ENCODE results near the gene ME3. TPM values are rescaled to one million over a fixed set of nuclear protein-coding genes. Genes with fewer than 3 reads are reported as not detected.

The ME3 gene
- total and polyA plus RNA-seq, 2 donors (not counting 1 experiment from before 2014, with no cell fraction given): 1.3 TPM; not detected in 1

DNA sequence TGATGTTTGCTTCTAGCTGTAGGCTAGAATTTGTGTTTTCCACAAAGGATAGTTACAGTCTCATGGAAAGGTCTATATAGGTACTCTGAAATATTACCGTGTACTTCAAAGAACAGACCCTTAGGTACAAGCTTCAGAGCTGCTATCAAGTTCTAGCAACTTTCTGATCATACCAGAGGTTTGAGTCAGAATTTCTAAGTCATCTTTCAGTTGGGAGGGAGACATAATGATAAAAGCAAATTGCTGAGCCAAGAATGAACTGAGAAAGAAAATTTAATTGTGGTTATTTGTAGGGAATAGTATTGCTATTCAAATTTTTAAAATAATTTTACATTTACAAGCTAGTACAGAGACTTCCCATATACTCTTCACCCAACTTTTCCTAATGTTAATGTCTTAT, 19.9 kb upstream of the ME3 start:
- Histone ChIP-seq H3K4me3 (ENCODE audit: control extremely low read depth in 1 of 5, extremely low read depth in 1 of 5, insufficient read depth in 1 of 5, low read depth in 2 of 5, low read length in 4 of 5) (no peak overlapping the region), H4K20me1 (ENCODE audit: control insufficient read depth, insufficient read depth, low read length, poor library complexity, severe bottlenecking) (no peaks in the 10 kb centered on the region), H3K36me3 (replicated peaks in 1 of 2; ENCODE audit: control extremely low read depth in 1 of 2, control insufficient read depth in 1 of 2, extremely low read depth in 1 of 2, insufficient read depth in 2 of 2, low read length in 1 of 2) (no peaks in the 10 kb centered on the region), H2AFZ (ENCODE audit: insufficient read depth, low read depth, low read length, poor library complexity, severe bottlenecking) (no peak overlapping the region), H3K4me1 (ENCODE audit: control insufficient read depth in 2 of 2, insufficient read depth in 2 of 2, low read length in 2 of 2) (no peaks in the 10 kb centered on the region), H3K79me2 (ENCODE audit: control insufficient read depth, insufficient read depth, low read length) (no peaks in the 10 kb centered on the region), H3K4me2 (replicated peaks; ENCODE audit: low read depth, low read length, poor library complexity, severe bottlenecking) (no peak overlapping the region), H3K9me3 (ENCODE audit: control extremely low read depth in 1 of 3, control insufficient read depth in 2 of 3, insufficient read depth in 1 of 3, low read length in 2 of 3) (no peaks in the 10 kb centered on the region), H3K27me3 (replicated peaks in 1 of 4; ENCODE audit: control extremely low read depth in 1 of 4, control insufficient read depth in 3 of 4, insufficient read depth in 4 of 4, low read length in 3 of 4) (no peaks in the 10 kb centered on the region), H3K27ac (ENCODE audit: low read length in 2 of 2) (no peak overlapping the region), H3K9ac (ENCODE audit: low read length) (no peak overlapping the region)
- Mint-ChIP-seq H3K9me3 (ENCODE audit: insufficient read depth) (no peaks in the 10 kb centered on the region), H3K27ac (no peak overlapping the region), H3K4me3 (no peak overlapping the region), H3K27me3 (peaks cover 12% of the 10 kb centered on the region), H3K4me1 (no peaks in the 10 kb centered on the region)
- no peak for TF ChIP-seq EZH2 (IDR thresholded peaks at IDR 0.05; ENCODE audit: borderline replicate concordance, insufficient read depth, low read depth, low read length, poor library complexity, severe bottlenecking)
- TF ChIP-seq, protein P1, sequence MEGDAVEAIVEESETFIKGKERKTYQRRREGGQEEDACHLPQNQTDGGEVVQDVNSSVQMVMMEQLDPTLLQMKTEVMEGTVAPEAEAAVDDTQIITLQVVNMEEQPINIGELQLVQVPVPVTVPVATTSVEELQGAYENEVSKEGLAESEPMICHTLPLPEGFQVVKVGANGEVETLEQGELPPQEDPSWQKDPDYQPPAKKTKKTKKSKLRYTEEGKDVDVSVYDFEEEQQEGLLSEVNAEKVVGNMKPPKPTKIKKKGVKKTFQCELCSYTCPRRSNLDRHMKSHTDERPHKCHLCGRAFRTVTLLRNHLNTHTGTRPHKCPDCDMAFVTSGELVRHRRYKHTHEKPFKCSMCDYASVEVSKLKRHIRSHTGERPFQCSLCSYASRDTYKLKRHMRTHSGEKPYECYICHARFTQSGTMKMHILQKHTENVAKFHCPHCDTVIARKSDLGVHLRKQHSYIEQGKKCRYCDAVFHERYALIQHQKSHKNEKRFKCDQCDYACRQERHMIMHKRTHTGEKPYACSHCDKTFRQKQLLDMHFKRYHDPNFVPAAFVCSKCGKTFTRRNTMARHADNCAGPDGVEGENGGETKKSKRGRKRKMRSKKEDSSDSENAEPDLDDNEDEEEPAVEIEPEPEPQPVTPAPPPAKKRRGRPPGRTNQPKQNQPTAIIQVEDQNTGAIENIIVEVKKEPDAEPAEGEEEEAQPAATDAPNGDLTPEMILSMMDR (IDR thresholded peaks at IDR 0.05): no peak
- ATAC-seq (ENCODE audit: low read depth) (no peak), DNase-seq (no peak)
- ChIA-PET POLR2A (no interaction called here), CTCF (no interaction called here)
- intact Hi-C loops (cut with micrococcal nuclease): no loop called here
- WGBS (ENCODE audit: insufficient coverage): no CpG with 5 or more reads among the region's 1 CpG

DNA sequence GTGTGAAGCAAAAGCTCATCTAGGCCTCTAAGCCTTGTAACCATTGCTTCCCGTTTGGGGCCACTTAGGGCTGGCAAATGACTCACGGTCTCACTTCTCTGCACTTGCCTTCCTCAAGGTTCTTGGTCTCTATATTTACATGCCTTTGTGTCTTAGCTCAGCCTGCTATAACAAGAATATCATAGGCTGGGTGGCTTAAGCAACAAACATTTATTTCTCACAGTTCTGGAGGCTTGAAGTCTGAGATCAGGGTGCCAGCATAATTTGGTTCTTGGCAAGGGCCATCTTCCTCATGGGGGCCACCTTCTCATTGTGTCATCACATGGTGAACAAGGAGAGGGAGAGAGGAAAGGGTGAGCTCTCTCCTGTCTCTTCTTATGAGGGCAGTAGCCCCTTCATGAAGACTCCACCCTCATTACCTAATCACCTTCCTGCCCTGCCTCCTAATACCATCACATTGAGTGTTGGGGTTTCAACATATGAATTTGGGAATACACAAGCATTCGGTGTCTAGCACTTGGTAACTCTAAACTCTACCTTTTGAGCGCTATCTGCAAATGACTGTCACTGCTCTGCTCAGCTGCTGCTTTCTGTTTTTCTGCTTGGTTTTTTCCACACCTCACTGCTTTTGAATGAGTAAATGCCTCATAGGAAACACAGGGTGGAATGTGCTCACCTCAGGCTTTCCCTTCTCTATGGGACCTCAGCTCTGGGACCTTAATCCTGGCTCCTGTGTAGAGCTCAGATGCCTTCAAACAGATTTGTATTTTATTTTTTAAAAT, 16.2 kb upstream of the ME3 start:
- no peaks in the 10 kb centered on the region for H3K79me2 ChIP-seq (ENCODE audit: control insufficient read depth, insufficient read depth, low read length)
- H3K4me3 ChIP-seq (ENCODE audit: control extremely low read depth in 1 of 5, extremely low read depth in 1 of 5, insufficient read depth in 1 of 5, low read depth in 2 of 5, low read length in 4 of 5): no peak overlapping the region
- H4K20me1 ChIP-seq (ENCODE audit: control insufficient read depth, insufficient read depth, low read length, poor library complexity, severe bottlenecking): no peaks in the 10 kb centered on the region
- H3K9me3 ChIP-seq (ENCODE audit: control extremely low read depth in 1 of 3, control insufficient read depth in 2 of 3, insufficient read depth in 1 of 3, low read length in 2 of 3): no peaks in the 10 kb centered on the region
- no peak overlapping the region for H3K9ac ChIP-seq (ENCODE audit: low read length)
- H3K4me2 ChIP-seq (replicated peaks; ENCODE audit: low read depth, low read length, poor library complexity, severe bottlenecking): no peak overlapping the region
- no peak overlapping the region for H2AFZ ChIP-seq (ENCODE audit: insufficient read depth, low read depth, low read length, poor library complexity, severe bottlenecking)
- TF ChIP-seq EZH2 (IDR thresholded peaks at IDR 0.05; ENCODE audit: borderline replicate concordance, insufficient read depth, low read depth, low read length, poor library complexity, severe bottlenecking): no peak
- TF ChIP-seq, protein P1 (IDR thresholded peaks at IDR 0.05): no peak
- no peaks in the 10 kb centered on the region for H3K27me3 ChIP-seq (replicated peaks in 1 of 4; ENCODE audit: control extremely low read depth in 1 of 4, control insufficient read depth in 3 of 4, insufficient read depth in 4 of 4, low read length in 3 of 4)
- WGBS (ENCODE audit: insufficient coverage): 97% methylated on average over 4 of the region's 4 CpGs
- H3K4me1 Mint-ChIP-seq: no peaks in the 10 kb centered on the region
- no peak overlapping the region for H3K4me3 Mint-ChIP-seq
- no peak overlapping the region for H3K27ac Mint-ChIP-seq
- intact Hi-C loops (cut with micrococcal nuclease): no loop called here
- H3K36me3 ChIP-seq (replicated peaks in 1 of 2; ENCODE audit: control extremely low read depth in 1 of 2, control insufficient read depth in 1 of 2, extremely low read depth in 1 of 2, insufficient read depth in 2 of 2, low read length in 1 of 2): no peaks in the 10 kb centered on the region
- no peaks in the 10 kb centered on the region for H3K4me1 ChIP-seq (ENCODE audit: control insufficient read depth in 2 of 2, insufficient read depth in 2 of 2, low read length in 2 of 2)
- H3K27ac ChIP-seq (ENCODE audit: low read length in 2 of 2): no peak overlapping the region
- ChIA-PET CTCF (no interaction called here), POLR2A (no interaction called here)
- ATAC-seq (ENCODE audit: low read depth): no peak
- no peaks in the 10 kb centered on the region for H3K9me3 Mint-ChIP-seq (ENCODE audit: insufficient read depth)
- peaks cover 6% of the 10 kb centered on the region for H3K27me3 Mint-ChIP-seq
- no peak for DNase-seq
